Epidermal melanocyte (primary cell): Measurements from ENCODE around the gene TACR2.

Experiments
- DNase-seq: peaks from one replicate; pipeline ENCODE4 v3.0.0; 2011; ENCODE audit warnings: low spot score; ENCODE audit not compliant: insufficient read length

Gene TACR2

DNA sequence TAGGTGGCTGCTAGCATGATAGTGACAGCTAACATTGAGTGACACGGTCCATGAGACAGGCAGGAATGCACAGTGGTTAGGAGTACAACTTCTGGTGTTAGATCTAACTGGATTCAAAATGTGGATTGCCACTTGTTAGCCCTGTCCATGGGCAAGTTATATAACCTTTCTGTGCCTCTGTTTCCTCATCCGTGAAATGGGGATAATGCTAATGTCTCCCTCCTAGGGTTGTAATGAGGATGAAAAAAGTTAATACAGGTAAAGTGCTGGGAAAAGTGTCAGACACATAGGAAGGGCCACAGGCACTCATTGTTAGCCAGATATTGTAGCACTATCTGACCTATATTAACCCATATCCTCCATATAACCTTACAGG is 41.8 kb downstream of the TACR2 start:
- DNase-seq = no peak

DNA sequence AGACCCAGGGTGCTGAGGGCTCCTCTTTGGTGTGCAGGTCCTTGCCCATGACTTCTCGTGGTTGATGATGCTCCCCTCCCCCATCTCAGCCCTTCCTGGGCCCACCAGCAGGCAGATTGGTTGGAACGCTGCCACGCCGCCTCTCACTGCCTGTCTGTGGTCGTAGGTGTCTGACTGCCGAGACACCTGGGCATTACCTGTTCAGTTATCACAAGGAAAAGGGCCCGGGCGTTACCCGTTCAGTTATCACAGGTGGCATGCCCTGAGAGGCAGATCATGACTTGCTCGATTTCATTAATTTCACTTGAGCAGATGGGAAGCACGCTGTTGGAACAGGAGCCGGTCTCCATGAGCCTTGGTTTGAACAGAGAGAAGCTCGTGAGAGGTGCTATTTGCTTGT is 42.5 kb downstream of the TACR2 start:
- no peak for DNase-seq

DNA sequence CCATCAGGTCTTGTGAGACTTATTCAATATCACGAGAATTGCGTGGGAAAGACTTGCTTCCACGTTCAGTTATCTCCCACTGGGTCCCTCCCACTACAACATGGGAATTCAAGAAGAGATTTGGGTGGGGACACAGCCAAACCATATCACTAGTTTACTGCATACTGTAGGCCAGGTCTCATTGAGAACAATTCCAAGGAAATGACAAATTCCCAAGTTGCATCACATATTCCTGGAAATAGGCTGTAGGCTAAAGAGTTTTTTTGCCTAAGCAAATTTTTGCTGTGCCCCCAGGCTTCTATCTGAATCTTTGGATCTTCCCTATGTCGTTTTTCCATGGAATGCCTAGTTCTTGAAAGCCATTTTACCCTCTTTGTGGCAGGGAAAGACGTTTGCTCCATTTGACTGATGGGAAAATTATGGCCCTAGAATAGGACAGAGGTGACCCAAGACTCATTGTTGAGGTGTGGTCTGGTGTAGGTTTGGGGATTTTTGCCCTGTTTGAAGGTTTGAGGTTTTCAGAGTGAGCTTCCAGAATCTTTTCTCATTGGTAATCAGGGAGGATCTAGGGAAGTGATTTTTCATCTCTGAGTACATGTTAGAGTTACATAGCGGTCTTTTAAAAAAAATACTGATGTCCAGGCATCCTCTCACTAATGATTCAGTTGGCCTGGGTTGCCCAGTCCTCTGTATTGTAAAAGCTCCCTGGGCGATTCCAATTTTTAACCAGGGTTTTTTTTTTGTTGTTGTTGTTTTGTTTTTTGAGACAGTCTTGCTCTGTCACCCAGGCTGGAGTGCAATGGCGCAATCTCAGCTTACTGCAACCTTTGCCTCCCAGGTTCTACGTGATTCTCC is 44.4 kb downstream of the TACR2 start:
- no peak for DNase-seq

GRCh38 chr10:69367469-69367868 is 49.2 kb downstream of the TACR2 start:
- DNase-seq = no peak

- no peak for DNase-seq
Measured at GRCh38 chr10:69366738-69367137, 50.0 kb downstream of the TACR2 start.

- no peak for DNase-seq
Measured at GRCh38 chr10:69364232-69364940, 52.3 kb downstream of the TACR2 start.

DNA sequence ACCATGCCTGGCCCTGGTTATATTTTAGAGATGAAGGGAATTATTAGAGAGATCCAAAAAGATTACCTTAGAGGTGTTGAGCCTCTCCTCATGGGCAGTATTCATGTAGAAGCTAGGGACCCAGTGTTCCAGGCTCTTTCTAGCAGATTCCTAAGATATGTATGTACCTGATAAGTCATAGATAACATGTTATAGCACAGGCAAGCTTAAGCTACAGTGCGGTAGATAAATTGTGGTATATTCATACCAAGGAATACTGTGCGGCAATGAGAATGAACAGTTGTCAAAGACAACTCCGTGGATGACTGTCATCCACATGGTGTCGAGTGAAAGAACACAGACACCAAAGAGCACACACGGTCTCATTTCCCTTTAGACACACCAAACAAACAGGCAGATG is 53.1 kb downstream of the TACR2 start:
- DNase-seq = no peak

DNA sequence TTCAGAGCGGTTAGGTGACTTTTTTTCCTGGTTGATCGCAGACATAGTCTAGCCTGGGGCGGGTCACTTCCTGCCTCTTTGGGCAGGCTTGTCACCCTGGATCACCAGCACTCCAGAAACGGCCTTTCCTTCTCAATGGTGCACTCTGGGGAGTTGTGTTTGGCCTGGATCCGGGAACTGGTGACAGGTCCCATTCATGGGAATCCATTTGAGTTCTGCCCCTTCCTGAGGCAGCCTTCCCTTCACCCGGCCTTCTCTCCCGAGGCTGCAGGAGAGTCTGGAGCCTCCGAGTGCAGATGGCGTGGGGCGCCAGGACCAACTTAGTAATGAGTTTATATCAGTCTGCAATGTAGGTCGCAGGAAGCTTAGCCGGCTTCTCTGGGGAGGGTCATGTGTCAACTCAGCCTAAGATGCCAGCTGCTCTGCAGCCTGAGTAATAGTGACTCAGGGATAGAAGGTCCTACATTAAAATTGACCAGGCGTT is 54.2 kb downstream of the TACR2 start:
- no peak for DNase-seq

GRCh38 chr10:69361303-69361614 is 55.5 kb downstream of the TACR2 start:
- DNase-seq = no peak

DNA sequence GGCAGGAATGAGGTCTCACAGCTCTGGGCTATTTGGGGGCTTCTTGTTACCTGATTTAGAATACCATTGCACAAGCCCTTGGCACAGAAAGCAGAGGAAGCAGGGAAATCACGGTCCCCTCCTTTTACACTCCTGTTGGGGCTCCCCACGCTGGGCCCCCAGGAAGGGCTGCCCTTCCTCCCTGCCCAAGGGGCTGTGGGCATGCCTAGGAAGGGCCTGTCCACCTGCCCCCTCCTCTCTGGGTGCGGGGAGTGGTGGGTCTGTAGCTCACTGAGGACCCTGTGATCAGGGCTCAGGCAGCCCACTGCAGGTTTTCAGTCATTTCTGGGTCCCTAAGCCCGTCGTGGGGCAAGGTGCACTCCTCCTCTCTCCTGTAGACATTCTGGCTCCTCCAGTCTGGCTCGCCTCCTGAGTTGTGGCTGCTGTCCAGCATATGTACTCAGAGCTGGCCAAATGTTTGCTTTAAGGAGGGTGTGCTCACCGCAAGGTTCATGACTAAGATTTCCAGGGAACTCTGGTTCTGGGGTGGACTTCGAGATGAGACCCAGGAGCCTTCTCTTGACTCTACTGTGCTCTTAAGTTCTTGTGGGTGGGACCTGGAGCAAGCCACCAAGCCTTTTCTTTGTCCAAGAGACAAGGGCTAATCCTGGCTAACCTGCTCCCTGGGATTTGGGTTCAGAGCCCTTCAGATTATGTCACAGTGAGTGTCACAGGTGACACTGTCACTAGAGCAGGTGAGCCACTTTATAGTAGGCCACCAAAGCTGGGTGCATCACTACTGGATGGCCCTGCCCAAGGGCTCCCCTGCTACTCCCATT is 56.0 kb downstream of the TACR2 start:
- peak; percentile 62 for DNase-seq

- no peak for DNase-seq
Measured at GRCh38 chr10:69359594-69359993, 57.1 kb downstream of the TACR2 start.

DNA sequence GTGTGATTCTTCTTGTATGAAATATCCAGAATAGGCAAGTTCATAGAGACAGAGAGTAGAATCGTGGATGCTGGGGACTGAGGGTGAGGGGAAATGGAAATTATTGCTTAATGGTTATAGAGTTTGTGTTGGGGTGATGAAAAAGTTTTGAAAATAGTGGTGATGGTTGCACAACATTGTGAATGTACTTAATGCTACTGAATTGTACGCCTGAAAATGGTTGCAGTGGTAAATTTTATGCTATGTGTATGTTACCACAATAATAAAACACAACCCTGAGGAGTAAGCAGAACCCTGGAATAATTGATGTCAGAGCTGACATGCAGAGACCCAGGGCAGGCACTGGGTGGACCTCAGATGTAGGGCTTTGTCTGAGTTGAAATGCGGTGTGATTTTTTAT is 57.6 kb downstream of the TACR2 start:
- no peak for DNase-seq

DNA sequence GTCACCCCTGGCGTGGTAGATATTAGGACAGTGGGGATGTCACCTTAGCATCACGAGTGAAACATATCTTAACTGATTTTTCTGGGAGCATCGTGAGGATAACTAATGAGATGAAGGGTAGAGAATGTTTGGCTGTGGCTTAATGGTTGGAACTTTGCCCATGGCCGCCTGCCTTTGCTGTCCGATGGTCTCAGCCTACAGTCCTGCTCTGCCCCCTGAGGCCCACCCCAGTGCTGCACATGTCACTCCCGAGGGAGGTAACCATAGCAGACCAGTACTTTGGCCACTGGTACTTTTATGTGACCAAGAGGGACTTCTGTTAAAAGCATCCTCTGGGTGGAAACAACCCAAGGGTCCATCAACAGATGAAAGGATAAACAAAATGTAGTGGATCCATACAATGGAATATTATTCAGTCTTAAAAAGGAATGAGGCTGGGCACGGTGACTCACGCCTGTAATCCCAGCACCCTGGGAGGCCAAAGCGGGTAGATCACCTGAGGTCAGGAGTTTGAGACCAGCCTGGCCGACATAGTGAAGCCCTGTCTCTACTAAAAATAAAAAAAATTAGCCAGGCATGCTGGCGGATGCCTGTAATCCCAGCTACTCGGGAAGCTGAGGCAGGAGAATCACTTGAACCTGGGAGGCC is 58.4 kb downstream of the TACR2 start:
- no peak for DNase-seq

- DNase-seq = no peak
Measured at GRCh38 chr10:69356187-69356586, 60.5 kb downstream of the TACR2 start.

- no peak for DNase-seq
Measured at GRCh38 chr10:69353977-69354635, 62.6 kb downstream of the TACR2 start.
